Kidney glomerular epithelial cell (primary cell): Measurements from ENCODE around the gene PBX4.

Experiments used
- DNase-seq: peaks from one replicate; lab custom pipeline; 2025; lab: John Stamatoyannopoulos, UW

The PBX4 gene

DNA sequence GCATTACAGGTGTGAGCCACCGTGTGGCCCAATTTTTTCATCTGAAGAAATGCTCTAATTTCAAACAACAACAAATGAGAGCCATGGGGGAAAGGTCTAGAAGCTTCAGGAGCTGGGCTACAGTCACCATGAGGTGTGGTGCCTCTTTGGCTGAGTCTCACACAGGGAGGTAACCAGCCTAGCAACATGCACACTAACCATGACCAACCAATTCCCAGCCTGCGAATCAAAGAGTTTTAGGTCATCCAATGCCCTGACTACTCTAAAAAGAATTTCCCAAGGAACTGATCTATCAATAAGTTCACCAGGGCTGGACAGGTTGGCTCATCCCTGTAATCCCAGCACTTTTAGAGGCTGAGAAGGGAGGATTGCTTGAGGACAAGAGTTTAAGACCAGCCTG lies 29.9 kb downstream of the PBX4 start:
- DNase-seq = no peak

DNA sequence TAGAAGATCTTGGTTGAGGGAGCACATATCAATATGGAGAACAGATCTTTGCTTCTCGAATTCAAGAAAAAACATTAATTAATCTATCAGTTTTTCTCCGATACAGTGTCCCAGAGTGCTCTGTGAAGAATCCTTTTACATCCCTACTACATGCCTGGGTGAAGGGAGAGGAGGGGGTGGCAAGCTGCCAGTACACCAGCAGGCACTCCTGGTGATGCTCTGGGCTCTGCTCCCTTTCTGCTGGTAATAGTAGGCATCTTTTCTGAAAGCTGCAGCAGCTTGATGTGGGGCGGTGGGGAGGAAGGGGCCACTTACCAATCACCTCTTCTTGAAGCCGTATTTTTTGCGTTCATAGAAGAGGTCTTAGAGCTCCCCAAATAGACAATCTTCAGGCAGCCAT lies 30.7 kb downstream of the PBX4 start:
- no peak for DNase-seq

DNA sequence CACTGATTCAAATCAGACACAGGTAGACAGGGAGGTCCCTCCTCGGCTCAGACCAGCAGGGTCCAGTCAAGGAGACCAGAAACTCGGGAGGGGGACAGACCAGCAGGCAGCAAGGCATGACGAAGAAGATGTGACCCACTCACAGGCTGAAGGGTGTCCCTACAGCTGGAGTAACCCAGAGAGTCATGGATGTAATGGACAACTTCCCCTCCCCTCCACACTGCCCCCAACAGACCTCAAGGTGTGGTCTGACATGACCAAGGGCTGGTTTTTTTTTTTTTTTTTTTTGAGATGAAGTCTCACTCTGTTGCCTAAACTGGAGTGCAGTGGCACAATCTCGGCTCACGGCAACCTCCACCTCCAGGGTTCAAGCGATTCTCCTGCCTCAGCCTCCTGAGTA lies 34.1 kb downstream of the PBX4 start:
- no peak for DNase-seq

DNA sequence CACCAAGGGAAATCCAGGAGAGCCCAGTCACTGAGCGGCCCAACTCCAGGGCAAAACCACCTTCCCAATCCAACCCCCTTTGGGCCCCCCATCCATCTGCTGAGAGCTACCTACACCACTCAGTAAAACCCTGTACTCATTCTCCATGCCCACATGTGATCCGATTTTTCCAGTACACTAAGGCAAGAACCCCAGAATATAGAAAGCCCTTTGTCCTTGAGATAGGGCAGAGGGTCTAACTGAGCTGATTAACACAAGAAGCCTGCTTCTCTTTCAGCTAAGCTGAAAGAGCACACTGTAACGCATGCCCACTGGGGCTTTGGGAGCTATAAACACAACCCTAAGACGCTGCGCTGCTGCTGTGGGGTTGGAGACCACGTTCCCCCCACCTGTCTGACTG lies 36.0 kb downstream of the PBX4 start:
- DNase-seq = no peak

DNA sequence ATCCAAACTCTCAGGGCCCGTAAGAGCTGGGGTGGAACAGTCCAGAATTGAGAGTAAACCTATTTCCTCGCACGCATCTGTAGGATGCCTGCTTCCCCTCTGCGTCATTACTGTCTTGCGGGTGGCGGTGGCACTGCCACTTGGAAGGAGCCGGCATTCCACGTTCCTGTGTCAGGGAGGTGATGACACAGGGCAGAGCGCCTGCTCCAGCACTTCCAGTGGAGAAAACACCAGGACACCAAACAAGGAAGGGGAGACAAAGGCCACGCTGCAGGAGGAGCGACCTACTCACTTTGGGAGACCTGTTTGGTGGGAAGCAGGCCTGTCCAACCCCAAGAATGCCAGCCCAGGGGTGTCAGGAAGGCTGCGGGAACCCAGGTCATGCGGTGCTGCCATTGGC lies 37.1 kb downstream of the PBX4 start:
- no peak for DNase-seq

DNA sequence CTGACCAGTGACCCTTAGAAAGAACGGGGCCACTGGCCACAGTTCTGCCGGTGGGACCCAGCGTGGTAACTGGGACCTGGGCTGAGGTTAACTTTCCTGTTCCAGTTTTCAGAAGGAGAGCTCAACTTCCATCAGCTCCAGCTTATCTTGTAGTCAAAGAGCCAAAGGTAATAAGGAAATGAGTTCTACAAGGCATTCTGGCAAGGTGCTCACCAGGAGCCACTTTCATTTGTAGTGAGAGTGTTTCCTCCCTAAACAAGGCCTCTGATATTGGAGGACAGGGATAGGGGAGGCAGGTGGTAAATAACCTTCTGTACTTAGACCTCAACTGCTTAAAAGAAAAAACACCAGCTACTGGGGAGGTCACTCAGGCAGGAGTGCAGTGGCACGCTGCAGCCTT lies 38.1 kb downstream of the PBX4 start:
- no peak for DNase-seq

DNA sequence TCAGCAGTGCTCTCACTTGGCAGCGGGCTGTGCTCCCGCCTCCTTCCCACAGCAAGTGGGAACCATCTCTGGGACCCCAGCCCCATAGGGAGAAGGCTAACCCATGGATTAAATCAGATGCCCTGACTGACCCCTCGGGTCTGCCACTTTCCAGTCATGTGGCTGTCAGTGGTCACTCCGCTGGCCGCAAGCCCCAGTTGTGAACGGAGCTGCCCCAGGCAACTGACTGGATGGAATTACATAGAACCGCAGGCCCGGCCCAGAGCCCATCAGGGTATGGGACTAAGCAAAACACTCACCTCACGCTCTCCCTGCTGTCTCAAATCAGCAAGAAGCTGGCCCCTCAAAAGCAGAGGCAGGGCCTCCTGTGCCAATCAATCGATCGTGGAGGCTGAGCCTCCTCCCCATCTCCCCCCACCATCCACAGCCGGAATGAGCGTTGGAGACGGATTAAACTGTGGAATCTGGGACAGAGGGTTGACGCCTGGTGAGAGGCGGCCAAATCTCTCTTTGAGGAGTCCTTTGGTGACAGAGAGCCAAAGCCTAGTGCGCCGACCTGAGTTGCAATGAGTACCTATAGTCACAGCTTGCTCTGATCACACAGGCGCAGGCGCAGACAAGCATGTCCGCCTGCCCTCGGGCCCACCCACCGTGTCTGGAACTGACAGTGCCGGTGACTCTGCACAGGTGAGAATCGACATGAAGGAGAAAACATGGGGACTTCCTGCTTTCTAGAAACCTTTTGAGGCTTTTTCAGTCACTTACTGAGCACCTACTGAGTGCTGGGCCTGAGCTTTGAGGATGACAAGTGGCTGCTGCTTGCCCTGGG lies 38.7 kb downstream of the PBX4 start:
- no peak for DNase-seq

DNA sequence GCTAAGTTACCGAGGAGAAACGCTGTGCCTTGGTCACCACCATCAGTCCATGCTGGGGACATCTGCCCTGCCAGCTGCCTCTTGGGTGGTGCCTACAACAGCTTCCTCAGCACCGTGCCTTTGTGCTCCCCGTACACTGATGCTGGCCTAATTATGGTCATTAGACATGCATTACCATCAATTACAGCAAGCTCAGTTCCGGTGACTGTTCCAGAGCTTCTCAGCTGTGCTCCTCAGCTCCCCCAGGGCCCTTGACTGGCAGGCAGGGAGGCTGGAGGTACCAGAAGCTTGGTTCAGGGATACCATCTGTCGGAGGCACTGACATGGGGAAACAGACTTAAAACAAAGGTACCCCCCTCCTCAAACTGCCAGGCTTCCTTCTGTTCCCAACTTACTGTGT lies 40.2 kb downstream of the PBX4 start:
- no peak for DNase-seq

DNA sequence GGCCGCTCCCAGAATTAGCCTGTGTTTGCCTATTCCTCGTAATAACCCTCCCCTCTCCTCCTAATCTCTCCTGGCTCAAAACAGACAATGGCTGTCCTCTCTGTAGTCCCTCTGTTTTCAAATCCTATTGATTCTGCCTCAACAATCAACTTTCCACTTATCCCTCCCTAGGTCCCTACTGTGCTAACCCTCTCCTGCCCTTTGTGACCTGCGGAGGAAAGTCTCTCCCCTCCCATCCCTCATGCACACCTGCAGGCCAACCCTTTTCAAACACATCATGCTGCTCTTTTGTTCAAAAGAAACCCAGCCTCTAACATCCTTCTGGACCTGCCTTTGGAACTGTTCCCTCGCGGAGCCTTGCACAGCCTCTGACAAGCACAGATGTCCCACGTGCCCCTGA lies 43.1 kb downstream of the PBX4 start:
- no peak for DNase-seq

DNA sequence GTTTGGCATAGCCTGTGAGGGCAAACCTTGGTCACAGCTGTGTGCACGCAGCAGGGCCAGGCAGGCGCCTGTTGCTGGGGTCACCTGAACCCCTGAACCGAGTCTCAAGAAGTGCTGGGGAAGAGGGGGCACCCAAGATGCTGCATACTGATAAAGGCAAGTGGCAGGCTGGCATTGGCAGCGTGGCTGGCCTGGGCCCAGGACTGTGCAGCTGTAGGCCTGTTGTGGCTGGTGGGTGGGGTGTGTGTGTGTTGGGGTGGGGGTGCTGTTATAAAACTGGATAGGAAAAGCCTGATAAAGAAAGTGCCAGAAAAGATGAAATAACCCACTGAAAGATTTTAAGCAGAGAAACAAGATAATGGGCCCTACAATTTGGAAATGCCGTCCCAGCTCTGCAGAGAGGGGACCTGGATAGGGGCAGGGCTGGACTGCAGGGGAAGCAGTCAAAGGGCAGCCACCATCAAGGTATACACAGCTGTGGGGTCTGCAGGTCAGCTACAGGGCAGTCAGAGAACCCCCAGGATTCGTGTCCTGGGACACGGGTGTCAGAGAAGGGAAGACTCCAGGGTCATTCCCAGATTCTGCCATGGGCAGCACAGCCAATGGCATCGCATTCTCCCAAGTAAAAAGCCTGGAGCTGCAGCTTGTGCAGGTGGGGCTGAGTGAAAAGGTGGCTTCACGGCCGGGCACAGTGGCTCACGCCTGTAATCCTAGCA lies 47.3 kb downstream of the PBX4 start:
- no peak for DNase-seq

DNA sequence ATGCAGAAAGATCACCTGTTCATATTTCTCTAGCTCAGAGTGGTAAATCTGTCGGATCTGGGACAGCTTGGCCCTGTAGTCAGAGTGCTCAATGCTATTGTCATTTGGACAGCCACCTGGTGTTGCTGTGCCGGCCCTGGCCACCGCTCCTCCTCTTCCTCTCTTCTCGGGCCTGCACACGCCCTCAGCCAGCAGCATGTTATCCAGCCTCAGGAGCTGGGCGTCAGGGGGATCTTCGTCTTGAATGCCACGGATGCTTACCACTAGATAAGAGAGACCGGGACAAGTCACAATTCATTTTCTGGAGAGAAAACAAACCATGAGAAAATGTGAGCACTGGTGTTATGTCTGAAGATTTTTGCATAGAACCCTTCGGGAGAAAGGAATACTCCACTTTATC lies 47.9 kb downstream of the PBX4 start:
- DNase-seq = no peak

DNA sequence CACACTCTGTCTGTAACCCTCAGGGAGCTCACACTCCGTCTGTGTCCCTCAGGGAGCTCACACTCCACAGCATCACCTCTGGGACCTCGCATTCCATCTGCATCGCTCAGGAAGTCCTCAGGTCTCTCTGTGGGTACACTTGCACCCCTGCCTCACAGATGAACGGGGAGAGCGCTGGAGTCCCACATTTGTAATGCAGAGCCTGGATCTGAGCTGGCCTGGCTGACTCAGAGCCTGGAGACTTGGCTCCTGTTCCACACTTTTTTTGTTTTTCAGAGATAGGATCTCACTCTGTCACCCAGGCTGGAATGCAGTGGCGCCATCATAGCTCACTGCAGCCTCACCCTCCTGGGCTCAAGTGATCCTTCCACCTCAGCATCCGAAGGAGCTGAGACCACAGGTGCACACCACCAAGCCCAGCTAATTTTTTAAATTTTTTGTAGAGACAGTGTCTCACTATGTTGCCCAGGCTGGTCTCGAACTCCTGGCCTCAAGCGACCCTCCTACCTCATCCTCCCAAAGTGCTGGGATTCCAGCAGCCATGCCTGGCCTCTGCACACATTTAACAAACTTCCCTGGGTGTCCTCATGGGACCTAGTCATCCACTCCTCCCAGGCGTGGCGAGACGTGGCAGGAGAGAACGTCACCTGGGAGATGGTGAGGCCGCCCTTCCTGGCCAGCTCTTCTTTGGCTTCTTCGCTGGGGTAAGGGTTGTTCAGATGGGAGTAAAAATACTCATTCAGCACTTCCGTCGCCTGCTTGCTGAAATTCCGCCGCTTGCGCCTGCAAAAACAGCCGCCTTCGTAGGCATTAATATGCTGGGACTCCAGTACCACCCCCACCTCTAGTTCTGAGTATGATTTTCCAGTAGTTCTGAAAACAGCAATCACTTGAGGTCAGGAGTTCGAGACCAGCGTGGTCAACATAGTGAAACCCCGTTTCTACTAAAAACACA lies 49.4 kb downstream of the PBX4 start:
- DNase-seq = no peak

DNA sequence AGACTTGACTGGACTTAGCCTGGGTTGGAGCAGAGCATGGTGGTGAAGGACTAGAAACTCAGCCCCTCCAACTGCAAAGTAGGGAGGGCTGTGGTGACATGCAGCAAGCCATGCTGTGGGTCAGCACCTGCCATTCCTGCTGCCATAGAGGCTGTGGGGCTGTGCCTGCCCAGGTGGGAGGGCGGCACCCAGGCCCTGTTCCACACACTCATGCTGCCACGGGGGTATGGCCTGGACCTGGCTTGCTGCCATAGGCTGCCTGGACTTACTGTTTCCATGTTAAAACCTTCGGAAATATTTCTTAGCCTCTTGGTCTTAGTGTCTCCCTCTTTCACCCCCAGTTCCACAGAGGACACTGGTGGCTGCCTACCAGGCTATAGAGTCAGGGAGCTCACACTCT lies 51.1 kb downstream of the PBX4 start:
- DNase-seq = no peak

DNA sequence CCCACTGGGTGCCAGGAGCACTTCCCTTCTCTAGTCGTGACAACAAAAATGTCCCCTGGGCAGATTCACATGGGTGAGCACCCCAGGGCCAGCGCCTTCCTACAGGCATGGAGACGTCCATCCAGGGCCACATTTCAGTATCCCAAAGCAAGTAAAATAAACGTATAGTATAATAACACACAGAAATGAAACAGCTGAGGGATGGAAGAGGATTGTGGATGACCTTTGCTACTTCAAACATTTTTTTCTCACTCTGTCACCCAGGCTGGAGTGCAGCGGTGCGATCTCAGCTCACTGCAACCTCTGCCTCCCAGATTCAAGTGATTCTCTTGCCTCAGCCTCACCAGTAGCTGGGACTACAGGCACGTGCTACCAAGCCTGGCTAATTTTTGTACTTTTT lies 52.2 kb downstream of the PBX4 start:
- DNase-seq = peak; percentile 33

DNA sequence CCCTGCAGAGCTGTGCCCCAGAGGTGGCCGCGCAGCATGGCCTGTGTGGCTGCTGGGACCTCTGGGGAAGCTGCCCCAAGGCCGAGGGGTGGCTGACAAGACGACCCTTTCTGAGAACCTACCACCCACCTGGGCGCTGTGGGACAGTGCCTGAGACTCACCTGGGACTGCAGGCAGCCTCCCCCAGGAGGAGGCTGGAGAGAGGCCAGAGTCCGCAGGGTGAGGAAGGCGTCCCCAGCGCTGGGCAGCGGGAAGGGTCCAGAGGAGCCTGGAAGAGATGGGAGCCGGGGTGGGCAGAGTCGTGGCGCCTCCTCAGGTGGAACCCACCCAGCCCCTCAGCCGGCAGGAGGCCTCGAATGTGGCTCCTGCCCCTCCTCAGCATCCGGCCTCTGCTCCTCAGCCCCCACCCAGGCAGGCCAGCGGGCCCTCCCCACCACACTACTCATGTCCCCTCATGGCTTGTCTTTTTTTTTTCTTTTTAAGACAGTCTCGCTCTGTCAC lies 55.1 kb downstream of the PBX4 start:
- DNase-seq = no peak

DNA sequence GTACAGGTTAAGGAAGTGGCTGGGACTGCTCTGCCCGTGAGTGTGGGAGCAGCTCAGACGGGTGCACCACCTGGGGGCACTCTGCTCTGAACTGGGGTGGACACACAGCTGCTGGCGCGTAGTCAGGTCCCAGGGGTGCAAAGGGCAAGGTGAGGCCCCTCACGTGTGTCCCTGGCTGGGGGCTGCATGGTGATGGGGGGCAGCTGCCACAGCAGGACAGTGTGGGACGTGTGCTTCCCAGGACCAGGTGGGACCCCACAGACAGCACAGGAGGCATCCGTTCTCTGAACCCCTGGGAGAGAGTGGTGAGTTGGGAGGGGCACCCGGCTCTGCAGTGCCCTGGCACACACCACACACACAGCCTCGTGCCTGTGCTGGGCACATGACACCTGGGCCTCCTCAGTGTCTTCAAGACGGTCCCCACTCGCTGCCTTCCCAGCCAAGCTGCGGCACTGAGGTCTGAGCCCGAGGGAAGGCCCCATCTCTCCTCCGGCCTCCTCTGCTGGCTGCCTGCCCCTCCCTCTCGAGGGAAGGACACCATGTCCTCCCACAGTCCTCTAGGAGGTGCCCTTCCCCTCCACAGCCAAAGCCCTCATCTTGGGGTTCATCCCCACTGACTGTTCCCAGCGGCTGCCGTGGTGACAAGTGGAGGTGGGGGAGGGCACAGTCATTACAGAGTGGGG lies 55.7 kb downstream of the PBX4 start:
- no peak for DNase-seq

DNA sequence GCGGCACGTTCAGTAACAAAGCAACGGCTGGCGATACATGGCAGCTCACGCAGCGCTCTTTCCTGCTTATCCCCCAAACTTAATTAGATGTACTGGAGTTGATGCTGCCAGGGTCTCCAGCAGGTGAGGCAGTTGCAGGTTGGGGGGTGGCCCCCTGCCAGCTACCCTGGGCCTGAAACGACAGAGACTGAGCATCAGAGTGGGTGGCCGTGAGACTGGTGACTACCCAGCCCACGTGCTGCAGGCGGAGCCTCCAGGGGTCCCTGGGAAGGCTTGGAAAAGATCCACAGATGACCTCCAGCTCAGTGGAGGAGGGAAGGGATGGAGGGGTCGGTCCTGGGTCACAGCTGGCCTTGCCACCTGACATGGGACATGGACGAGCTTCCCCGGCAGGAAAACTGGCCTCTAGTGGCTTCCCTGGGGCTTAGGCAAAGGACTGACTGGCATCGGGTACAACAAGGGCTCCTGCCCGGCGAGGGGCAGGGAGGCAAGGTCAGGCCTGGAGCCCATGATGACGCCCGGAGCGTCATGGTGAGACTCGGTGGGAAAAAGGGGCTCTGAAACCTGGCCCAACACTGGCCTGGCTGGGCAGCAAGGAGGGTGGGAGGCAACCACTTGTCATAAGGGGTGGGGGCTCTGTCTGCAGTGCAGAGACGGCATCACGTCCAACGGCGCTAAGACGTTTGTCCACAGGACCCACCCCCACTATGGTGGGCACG lies 56.4 kb downstream of the PBX4 start:
- DNase-seq = no peak

DNA sequence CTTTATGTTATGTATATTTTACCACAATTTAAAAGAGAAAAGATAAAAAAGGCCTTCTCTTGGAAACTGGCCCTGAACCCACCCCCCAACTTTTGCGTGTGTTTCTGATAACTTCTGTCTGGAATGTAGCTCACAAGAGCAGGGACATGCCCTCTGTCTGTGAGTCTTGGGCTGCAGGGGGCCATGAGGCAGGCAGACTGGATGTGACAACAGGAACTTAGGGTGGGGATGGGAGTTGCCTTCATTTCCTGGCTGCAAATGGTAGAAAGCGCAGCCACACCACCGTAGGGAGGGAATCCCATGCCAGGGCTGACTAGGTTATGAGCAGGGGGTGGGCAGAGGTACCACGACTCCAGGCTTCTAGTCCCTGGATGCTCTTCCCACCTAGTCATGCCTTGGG lies 58.6 kb downstream of the PBX4 start:
- DNase-seq = no peak

DNA sequence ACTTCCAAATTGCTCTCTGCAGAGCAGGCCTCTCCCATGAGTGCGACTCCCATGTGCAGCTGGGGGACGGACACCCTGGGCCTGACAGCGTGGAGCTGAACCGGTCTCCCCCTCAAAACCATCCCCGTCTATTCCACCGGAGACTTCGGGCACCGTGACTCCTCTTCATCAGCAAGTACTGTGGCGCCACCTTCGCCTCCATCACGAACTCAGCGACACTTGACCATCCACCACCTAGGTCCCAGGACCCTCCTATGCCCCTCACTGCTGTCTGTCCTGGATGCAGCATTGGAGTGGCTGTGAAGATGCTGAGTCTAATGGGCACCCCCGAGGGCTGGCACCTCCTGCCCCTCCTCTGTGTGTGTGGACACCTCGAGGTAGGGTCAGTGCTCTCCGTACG lies 59.9 kb downstream of the PBX4 start:
- no peak for DNase-seq

DNA sequence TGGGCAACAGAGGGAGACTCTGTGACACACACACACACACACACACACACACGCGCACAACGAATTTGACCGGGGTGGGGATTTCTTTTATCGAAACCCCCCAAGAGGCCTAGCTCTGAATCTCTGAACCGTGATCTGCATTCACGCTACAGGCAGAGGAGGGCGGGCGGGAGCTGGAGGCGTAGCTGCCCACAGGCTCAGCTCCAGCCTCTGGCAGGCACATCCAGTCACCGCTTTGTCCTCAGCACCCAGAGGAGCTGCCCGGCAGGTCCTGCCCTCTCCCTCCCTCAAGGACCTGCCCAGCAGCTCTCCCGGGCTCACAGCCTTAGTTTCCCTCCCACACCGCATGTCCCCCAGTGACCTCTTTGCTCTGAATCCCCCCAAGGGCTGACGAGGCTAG lies 60.4 kb downstream of the PBX4 start:
- DNase-seq = no peak
